ENCODE results near the gene BANK1.

GRCh38 chr4:101948951-101949350, 158.4 kb downstream of the BANK1 start:
- no peak for TF ChIP-seq CTCF (IDR thresholded peaks at IDR 0.05)
- TF ChIP-seq POLR2AphosphoS5 (IDR thresholded peaks at IDR 0.05; ENCODE audit: low read depth, low read length) = no peak
- no peak for TF ChIP-seq SIN3A (IDR thresholded peaks at IDR 0.05; ENCODE audit: borderline replicate concordance, insufficient read depth, low read depth, low read length)
- no peak for TF ChIP-seq REST (IDR thresholded peaks at IDR 0.05; ENCODE audit: insufficient read depth in 1 of 2, low read depth in 2 of 2, low read length in 1 of 2)
- no peak for TF ChIP-seq TCF7L2 (IDR thresholded peaks at IDR 0.05; ENCODE audit: low read depth, low read length)

Measured in Panc1 (cell line).